ENCODE data around the gene ARNT2. TPM values are rescaled to one million over a fixed set of nuclear protein-coding genes. Genes with fewer than 3 reads are reported as not detected.

Gene ARNT2
- total and polyA plus RNA-seq, 5 donors from 2014 or later: not detected

DNA sequence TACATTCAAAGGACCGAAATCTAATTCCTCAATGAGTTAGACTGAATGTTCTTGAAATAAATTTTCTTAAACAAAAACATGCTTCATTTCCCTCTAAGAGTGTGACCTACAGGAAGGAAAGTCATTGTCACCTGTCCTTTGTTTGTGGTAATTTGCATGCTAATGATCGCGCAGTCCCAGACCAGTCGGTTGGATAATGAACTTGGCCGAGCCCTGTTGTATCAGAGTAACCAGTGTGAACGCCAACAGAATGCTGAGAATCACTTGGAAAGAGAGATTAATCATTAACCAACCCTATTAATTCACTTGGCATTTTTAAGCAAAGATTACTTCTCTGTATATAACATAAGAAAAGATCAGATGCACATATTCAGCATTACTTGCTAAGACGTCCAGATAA, 8.1 kb upstream of the ARNT2 start:
- Mint-ChIP-seq H3K4me3 (no peak overlapping the region), H3K36me3 (no peaks in the 10 kb centered on the region), H3K4me1 (no peaks in the 10 kb centered on the region), H3K27me3 (peaks cover 23% of the 10 kb centered on the region), H3K27ac (no peak overlapping the region), H3K9me3 (peaks cover 0 to 5% (median 0%) of the 10 kb centered on the region in 7 donors)
- ATAC-seq (ENCODE audit: low read depth in 2 of 2) (no peak), DNase-seq (no peak)
- no peaks in the 10 kb centered on the region for H3K4me1 ChIP-seq (ENCODE audit: control insufficient read depth, insufficient read depth, low read length, poor library complexity, severe bottlenecking)
- H3K27ac ChIP-seq (ENCODE audit: insufficient read depth, low read length, poor library complexity, severe bottlenecking): no peak overlapping the region
- no peaks in the 10 kb centered on the region for H3K36me3 ChIP-seq (ENCODE audit: control insufficient read depth, insufficient read depth, low read length)
- no peak overlapping the region for H3K4me3 ChIP-seq (ENCODE audit: low read depth, low read length)
- H3K9me3 ChIP-seq (ENCODE audit: control insufficient read depth in 2 of 2, low read length in 2 of 2): no peaks in the 10 kb centered on the region
- H3K27me3 ChIP-seq (ENCODE audit: control insufficient read depth, insufficient read depth, low read length): peaks cover 8% of the 10 kb centered on the region

DNA sequence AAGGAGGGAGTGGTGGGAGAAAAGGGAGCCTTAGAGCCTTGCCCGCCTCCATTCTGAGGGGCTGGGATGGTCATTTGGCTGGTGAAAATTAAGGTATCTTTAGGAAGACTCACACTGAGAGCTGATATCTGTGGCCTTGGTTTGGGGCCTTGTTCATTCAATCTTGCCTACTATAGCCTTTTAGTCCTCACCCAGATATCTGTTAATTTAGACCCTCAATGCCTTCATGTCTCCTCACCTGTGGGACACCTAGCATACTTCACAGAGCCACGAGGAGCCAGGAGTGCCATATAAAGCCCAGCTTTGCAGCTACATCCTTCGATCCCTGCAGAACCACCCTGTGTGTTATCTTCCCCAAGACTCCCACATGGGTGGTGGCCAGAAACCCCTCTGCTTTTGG, 4.7 kb upstream of the ARNT2 start:
- Mint-ChIP-seq H3K4me3 (no peak overlapping the region), H3K27ac (no peak overlapping the region), H3K27me3 (peaks cover 40% of the 10 kb centered on the region), H3K36me3 (no peaks in the 10 kb centered on the region), H3K9me3 (peaks cover 0 to 6% (median 0%) of the 10 kb centered on the region in 7 donors), H3K4me1 (peaks cover 0 to 8% (median 0%) of the 10 kb centered on the region in 4 donors)
- Histone ChIP-seq H3K9me3 (ENCODE audit: control insufficient read depth in 2 of 2, low read length in 2 of 2) (no peaks in the 10 kb centered on the region), H3K4me3 (ENCODE audit: low read depth, low read length) (no peak overlapping the region), H3K27me3 (ENCODE audit: control insufficient read depth, insufficient read depth, low read length) (peaks cover 21% of the 10 kb centered on the region), H3K4me1 (ENCODE audit: control insufficient read depth, insufficient read depth, low read length, poor library complexity, severe bottlenecking) (no peaks in the 10 kb centered on the region), H3K27ac (ENCODE audit: insufficient read depth, low read length, poor library complexity, severe bottlenecking) (no peak overlapping the region), H3K36me3 (ENCODE audit: control insufficient read depth, insufficient read depth, low read length) (no peaks in the 10 kb centered on the region)
- DNase-seq (no peak), ATAC-seq (ENCODE audit: low read depth in 2 of 2) (no peak)

DNA sequence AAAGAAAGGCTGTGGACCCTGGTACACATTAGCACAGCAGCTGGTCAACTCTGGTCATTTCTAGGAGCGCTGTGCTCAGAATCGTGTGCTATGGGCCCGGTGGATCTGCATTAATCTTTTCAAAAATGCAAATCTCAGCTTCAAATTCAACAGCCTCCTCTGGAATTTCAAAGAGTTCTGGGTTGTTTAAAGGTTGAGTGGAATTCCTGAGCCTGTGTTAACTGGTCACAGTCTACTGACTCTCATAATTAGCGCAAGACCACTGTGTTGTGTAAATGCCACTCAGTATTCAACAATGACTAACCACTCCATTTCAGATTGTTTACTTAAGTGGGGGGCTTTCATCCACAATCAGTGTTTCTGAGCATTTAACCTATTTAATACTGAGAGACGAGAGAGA, 2.7 kb upstream of the ARNT2 start:
- Mint-ChIP-seq H3K36me3 (no peaks in the 10 kb centered on the region), H3K27me3 (peaks cover 48% of the 10 kb centered on the region), H3K4me3 (no peak overlapping the region), H3K9me3 (peaks cover 0 to 3% (median 0%) of the 10 kb centered on the region in 7 donors), H3K4me1 (peaks cover 0 to 13% (median 0%) of the 10 kb centered on the region in 4 donors), H3K27ac (no peak overlapping the region)
- Histone ChIP-seq H3K27ac (ENCODE audit: insufficient read depth, low read length, poor library complexity, severe bottlenecking) (no peak overlapping the region), H3K27me3 (ENCODE audit: control insufficient read depth, insufficient read depth, low read length) (peaks cover 31% of the 10 kb centered on the region), H3K9me3 (ENCODE audit: control insufficient read depth in 2 of 2, low read length in 2 of 2) (no peaks in the 10 kb centered on the region), H3K4me3 (ENCODE audit: low read depth, low read length) (no peak overlapping the region), H3K4me1 (ENCODE audit: control insufficient read depth, insufficient read depth, low read length, poor library complexity, severe bottlenecking) (no peaks in the 10 kb centered on the region), H3K36me3 (ENCODE audit: control insufficient read depth, insufficient read depth, low read length) (no peaks in the 10 kb centered on the region)
- DNase-seq (no peak), ATAC-seq (ENCODE audit: low read depth in 2 of 2) (no peak)

- H3K27me3 Mint-ChIP-seq: peaks cover 55% of the 10 kb centered on the region
- no peak overlapping the region for H3K4me3 Mint-ChIP-seq
- H3K9me3 Mint-ChIP-seq: peaks cover 0 to 2% (median 0%) of the 10 kb centered on the region in 7 donors
Measured at GRCh38 chr15:80402339-80402738, 1.8 kb upstream of the ARNT2 start.

DNA sequence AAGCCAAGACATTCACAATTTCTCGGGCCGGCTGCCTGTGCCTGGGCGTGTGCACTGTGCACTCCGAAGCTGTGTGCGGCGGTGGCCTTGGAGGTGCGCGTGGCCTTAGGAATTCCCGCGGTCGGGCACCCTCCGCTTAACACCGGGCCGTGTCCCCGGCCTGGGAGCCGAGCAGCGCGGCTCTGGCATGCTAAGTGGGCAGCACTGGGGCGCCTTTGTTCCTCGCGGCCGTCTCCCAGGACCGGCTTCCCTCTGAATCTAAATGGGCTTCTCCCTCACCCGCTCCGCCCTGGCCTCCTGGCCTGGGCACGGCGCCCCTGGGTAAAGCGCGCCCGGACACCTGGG, 498 bp upstream of the ARNT2 start:
- H3K27me3 ChIP-seq (ENCODE audit: control insufficient read depth, insufficient read depth, low read length): peaks cover 31% of the 10 kb centered on the region
- H3K4me1 ChIP-seq (ENCODE audit: control insufficient read depth, insufficient read depth, low read length, poor library complexity, severe bottlenecking): no peaks in the 10 kb centered on the region
- H3K9me3 Mint-ChIP-seq: peaks cover 0 to 2% (median 0%) of the 10 kb centered on the region in 7 donors
- no peak overlapping the region for H3K4me3 Mint-ChIP-seq
- H3K9me3 ChIP-seq (ENCODE audit: control insufficient read depth in 2 of 2, low read length in 2 of 2): no peaks in the 10 kb centered on the region
- peaks cover 62% of the 10 kb centered on the region for H3K27me3 Mint-ChIP-seq
- H3K36me3 ChIP-seq (ENCODE audit: control insufficient read depth, insufficient read depth, low read length): no peaks in the 10 kb centered on the region
- H3K4me1 Mint-ChIP-seq: peaks cover 0 to 13% (median 0%) of the 10 kb centered on the region in 4 donors
- DNase-seq: no peak
- no peaks in the 10 kb centered on the region for H3K36me3 Mint-ChIP-seq
- no peak overlapping the region for H3K27ac ChIP-seq (ENCODE audit: insufficient read depth, low read length, poor library complexity, severe bottlenecking)
- H3K4me3 ChIP-seq (ENCODE audit: low read depth, low read length): no peak overlapping the region
- no peak overlapping the region for H3K27ac Mint-ChIP-seq
- no peak for ATAC-seq (ENCODE audit: low read depth in 2 of 2)

More at GRCh38 chr15:80402339-80402738, 1.8 kb upstream of the ARNT2 start:
- peaks cover 36% of the 10 kb centered on the region for H3K27me3 ChIP-seq (ENCODE audit: control insufficient read depth, insufficient read depth, low read length)
- H3K27ac ChIP-seq (ENCODE audit: insufficient read depth, low read length, poor library complexity, severe bottlenecking): no peak overlapping the region
- no peaks in the 10 kb centered on the region for H3K9me3 ChIP-seq (ENCODE audit: control insufficient read depth in 2 of 2, low read length in 2 of 2)
- Mint-ChIP-seq H3K4me1 (peaks cover 0 to 13% (median 0%) of the 10 kb centered on the region in 4 donors), H3K27ac (no peak overlapping the region), H3K36me3 (no peaks in the 10 kb centered on the region)
- H3K4me1 ChIP-seq (ENCODE audit: control insufficient read depth, insufficient read depth, low read length, poor library complexity, severe bottlenecking): no peaks in the 10 kb centered on the region
- H3K36me3 ChIP-seq (ENCODE audit: control insufficient read depth, insufficient read depth, low read length): no peaks in the 10 kb centered on the region
- ATAC-seq (ENCODE audit: low read depth in 2 of 2): no peak
- DNase-seq: no peak
- no peak overlapping the region for H3K4me3 ChIP-seq (ENCODE audit: low read depth, low read length)

GRCh38 chr15:80404761-80405553, 775 bp downstream of the ARNT2 start:
- peaks cover 0 to 5% (median 0%) of the 10 kb centered on the region in 7 donors for H3K9me3 Mint-ChIP-seq
- no peaks in the 10 kb centered on the region for H3K36me3 Mint-ChIP-seq
- no peak for DNase-seq
- H3K4me1 Mint-ChIP-seq: peaks cover 0 to 13% (median 0%) of the 10 kb centered on the region in 4 donors
- Histone ChIP-seq H3K36me3 (ENCODE audit: control insufficient read depth, insufficient read depth, low read length) (no peaks in the 10 kb centered on the region), H3K4me1 (ENCODE audit: control insufficient read depth, insufficient read depth, low read length, poor library complexity, severe bottlenecking) (no peaks in the 10 kb centered on the region), H3K27me3 (ENCODE audit: control insufficient read depth, insufficient read depth, low read length) (peaks cover 31% of the 10 kb centered on the region), H3K27ac (ENCODE audit: insufficient read depth, low read length, poor library complexity, severe bottlenecking) (no peak overlapping the region), H3K4me3 (ENCODE audit: low read depth, low read length) (no peak overlapping the region), H3K9me3 (ENCODE audit: control insufficient read depth in 2 of 2, low read length in 2 of 2) (no peaks in the 10 kb centered on the region)
- ATAC-seq (ENCODE audit: low read depth in 2 of 2): no peak
- peak overlapping the region in 1 of 4 donors; percentile 22 for H3K4me3 Mint-ChIP-seq
- H3K27me3 Mint-ChIP-seq: peaks cover 59% of the 10 kb centered on the region
- no peak overlapping the region for H3K27ac Mint-ChIP-seq

DNA sequence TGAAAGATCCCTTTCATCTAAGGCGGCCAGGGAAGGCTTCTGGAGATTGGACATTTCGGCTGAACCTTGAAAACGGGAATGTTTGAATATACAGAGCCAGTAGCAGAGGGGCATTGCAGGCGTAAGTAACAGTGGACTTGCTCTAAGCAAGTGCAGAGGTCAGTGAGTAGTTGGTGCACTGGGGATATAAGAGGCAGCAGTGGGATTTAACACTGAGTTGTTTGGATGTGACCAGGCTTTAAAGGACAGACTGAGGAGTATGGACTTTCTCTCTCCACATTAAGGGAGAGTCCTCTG, 1.3 kb downstream of the ARNT2 start:
- Mint-ChIP-seq H3K4me1 (peaks cover 0 to 13% (median 0%) of the 10 kb centered on the region in 4 donors), H3K36me3 (no peaks in the 10 kb centered on the region), H3K27ac (no peak overlapping the region), H3K4me3 (no peak overlapping the region), H3K27me3 (peaks cover 54% of the 10 kb centered on the region), H3K9me3 (peaks cover 0 to 5% (median 0%) of the 10 kb centered on the region in 7 donors)
- no peak overlapping the region for H3K4me3 ChIP-seq (ENCODE audit: low read depth, low read length)
- H3K4me1 ChIP-seq (ENCODE audit: control insufficient read depth, insufficient read depth, low read length, poor library complexity, severe bottlenecking): no peaks in the 10 kb centered on the region
- H3K9me3 ChIP-seq (ENCODE audit: control insufficient read depth in 2 of 2, low read length in 2 of 2): no peaks in the 10 kb centered on the region
- H3K27ac ChIP-seq (ENCODE audit: insufficient read depth, low read length, poor library complexity, severe bottlenecking): no peak overlapping the region
- H3K27me3 ChIP-seq (ENCODE audit: control insufficient read depth, insufficient read depth, low read length): peaks cover 31% of the 10 kb centered on the region
- ATAC-seq (ENCODE audit: low read depth in 2 of 2) (no peak), DNase-seq (no peak)
- no peaks in the 10 kb centered on the region for H3K36me3 ChIP-seq (ENCODE audit: control insufficient read depth, insufficient read depth, low read length)

- peaks cover 31% of the 10 kb centered on the region for H3K27me3 ChIP-seq (ENCODE audit: control insufficient read depth, insufficient read depth, low read length)
- no peak overlapping the region for H3K4me3 Mint-ChIP-seq
- no peak for ATAC-seq (ENCODE audit: low read depth in 2 of 2)
Measured at GRCh38 chr15:80405970-80406369, 1.8 kb downstream of the ARNT2 start.

More at GRCh38 chr15:80405970-80406369, 1.8 kb downstream of the ARNT2 start:
- peaks cover 0 to 13% (median 0%) of the 10 kb centered on the region in 4 donors for H3K4me1 Mint-ChIP-seq
- H3K4me3 ChIP-seq (ENCODE audit: low read depth, low read length): no peak overlapping the region
- H3K4me1 ChIP-seq (ENCODE audit: control insufficient read depth, insufficient read depth, low read length, poor library complexity, severe bottlenecking): no peaks in the 10 kb centered on the region
- no peaks in the 10 kb centered on the region for H3K36me3 Mint-ChIP-seq
- H3K27ac ChIP-seq (ENCODE audit: insufficient read depth, low read length, poor library complexity, severe bottlenecking): no peak overlapping the region
- no peaks in the 10 kb centered on the region for H3K36me3 ChIP-seq (ENCODE audit: control insufficient read depth, insufficient read depth, low read length)
- DNase-seq: no peak
- H3K9me3 Mint-ChIP-seq: peaks cover 0 to 5% (median 0%) of the 10 kb centered on the region in 7 donors
- no peak overlapping the region for H3K27ac Mint-ChIP-seq
- H3K9me3 ChIP-seq (ENCODE audit: control insufficient read depth in 2 of 2, low read length in 2 of 2): no peaks in the 10 kb centered on the region
- peaks cover 55% of the 10 kb centered on the region for H3K27me3 Mint-ChIP-seq
